B cell (primary cell): ENCODE results near the gene GOSR2.

Experiments
- EZH2 ChIP-seq: IDR thresholded peaks from 2 replicates; pipeline ENCODE4 v1.6.1; 2012; ENCODE audit warnings: borderline replicate concordance, low read depth, mild to moderate bottlenecking, moderate library complexity, low read length; ENCODE audit not compliant: insufficient read depth, poor library complexity, severe bottlenecking
- TF ChIP-seq, protein P1 (sequence below): fragments of 200-600 bp; IDR thresholded peaks from one replicate; pipeline ENCODE4 v1.8.0; 2022; ENCODE audit warnings: antibody characterized with exemption, mild to moderate bottlenecking

DNA sequence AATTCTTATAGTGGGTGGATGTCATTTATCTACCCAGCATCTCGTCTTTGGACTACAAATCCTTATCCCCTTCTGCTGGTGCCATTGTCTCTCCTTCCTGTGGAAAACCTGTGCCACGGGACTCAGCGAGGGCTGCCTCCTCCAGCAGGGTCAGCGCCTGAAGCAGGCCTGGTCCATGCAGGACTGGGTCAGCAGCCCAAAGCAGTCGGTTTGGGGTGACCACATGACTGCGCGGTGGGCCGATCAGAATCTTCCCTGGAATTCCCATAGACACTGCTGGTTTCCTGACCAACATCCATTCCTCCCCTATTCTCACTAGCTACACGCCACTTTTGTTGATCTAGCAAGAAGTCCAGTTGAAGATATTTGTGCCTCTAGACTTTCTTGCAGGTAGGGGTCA is 29.2 kb downstream of the GOSR2 start:
- TF ChIP-seq, protein P1, sequence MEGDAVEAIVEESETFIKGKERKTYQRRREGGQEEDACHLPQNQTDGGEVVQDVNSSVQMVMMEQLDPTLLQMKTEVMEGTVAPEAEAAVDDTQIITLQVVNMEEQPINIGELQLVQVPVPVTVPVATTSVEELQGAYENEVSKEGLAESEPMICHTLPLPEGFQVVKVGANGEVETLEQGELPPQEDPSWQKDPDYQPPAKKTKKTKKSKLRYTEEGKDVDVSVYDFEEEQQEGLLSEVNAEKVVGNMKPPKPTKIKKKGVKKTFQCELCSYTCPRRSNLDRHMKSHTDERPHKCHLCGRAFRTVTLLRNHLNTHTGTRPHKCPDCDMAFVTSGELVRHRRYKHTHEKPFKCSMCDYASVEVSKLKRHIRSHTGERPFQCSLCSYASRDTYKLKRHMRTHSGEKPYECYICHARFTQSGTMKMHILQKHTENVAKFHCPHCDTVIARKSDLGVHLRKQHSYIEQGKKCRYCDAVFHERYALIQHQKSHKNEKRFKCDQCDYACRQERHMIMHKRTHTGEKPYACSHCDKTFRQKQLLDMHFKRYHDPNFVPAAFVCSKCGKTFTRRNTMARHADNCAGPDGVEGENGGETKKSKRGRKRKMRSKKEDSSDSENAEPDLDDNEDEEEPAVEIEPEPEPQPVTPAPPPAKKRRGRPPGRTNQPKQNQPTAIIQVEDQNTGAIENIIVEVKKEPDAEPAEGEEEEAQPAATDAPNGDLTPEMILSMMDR: no peak
- TF ChIP-seq EZH2: no peak
